ENCODE measurements around the gene PDZRN3. TPM values are rescaled to one million over a fixed set of nuclear protein-coding genes. Genes with fewer than 3 reads are reported as not detected.

PDZRN3 gene
- total RNA-seq, 1 experiment from 2014 or later: 0.17 TPM

DNA sequence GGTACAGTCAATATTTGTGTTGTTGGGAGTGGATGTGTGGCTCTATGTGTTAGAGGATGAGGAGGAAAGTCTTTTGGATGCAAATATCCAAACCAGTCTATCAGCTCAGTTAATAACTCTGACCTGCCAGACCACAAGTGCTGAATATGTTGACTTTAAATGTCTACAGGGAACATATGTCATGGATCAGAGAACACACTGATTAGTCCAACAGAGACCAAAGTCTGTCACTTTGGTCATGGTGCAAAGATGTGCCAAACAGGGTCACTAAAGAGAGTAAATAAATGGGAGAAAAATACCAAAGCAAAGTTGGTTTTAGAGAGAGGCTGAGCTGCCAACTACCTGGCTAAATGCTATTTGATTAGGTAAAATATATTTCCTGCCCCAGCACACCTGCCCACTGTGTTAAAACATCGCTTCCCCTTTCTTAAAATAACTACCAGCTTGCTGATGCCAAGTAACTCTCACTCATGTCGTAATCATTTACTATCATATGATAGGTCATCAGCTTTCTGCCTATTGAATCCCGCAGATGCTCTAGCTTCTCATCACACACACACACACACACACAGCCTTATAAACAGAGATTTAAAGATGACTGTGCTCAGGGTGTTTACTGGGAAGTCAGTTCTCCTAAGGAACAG, 173.3 kb downstream of the PDZRN3 start:
- TF ChIP-seq, protein P1, sequence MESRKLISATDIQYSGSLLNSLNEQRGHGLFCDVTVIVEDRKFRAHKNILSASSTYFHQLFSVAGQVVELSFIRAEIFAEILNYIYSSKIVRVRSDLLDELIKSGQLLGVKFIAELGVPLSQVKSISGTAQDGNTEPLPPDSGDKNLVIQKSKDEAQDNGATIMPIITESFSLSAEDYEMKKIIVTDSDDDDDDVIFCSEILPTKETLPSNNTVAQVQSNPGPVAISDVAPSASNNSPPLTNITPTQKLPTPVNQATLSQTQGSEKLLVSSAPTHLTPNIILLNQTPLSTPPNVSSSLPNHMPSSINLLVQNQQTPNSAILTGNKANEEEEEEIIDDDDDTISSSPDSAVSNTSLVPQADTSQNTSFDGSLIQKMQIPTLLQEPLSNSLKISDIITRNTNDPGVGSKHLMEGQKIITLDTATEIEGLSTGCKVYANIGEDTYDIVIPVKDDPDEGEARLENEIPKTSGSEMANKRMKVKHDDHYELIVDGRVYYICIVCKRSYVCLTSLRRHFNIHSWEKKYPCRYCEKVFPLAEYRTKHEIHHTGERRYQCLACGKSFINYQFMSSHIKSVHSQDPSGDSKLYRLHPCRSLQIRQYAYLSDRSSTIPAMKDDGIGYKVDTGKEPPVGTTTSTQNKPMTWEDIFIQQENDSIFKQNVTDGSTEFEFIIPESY (IDR thresholded peaks at IDR 0.05; ENCODE audit: extremely low read depth, insufficient replicate concordance, low read length): no peak
- intact Hi-C loops (cut with micrococcal nuclease): no loop called here
- Histone ChIP-seq H3K27me3 (ENCODE audit: insufficient read depth, low read length) (peaks cover 13% of the 10 kb centered on the region), H3K79me2 (ENCODE audit: insufficient read depth, low read length) (no peaks in the 10 kb centered on the region), H4K20me1 (ENCODE audit: insufficient read depth) (no peaks in the 10 kb centered on the region), H3K9me2 (ENCODE audit: insufficient read depth) (no peaks in the 10 kb centered on the region), H3K9me3 (ENCODE audit: control insufficient read depth in 1 of 2, insufficient read depth in 1 of 2, low read depth in 1 of 2, low read length in 2 of 2) (no peaks in the 10 kb centered on the region), H2AFZ (ENCODE audit: low read depth, low read length, poor library complexity, severe bottlenecking) (no peak overlapping the region), H3K36me3 (ENCODE audit: control insufficient read depth in 1 of 2, insufficient read depth in 2 of 2, low read length in 2 of 2) (no peaks in the 10 kb centered on the region), H3K4me1 (ENCODE audit: control insufficient read depth in 1 of 2, insufficient read depth in 2 of 2, low read length in 2 of 2) (no peaks in the 10 kb centered on the region), H3K4me2 (ENCODE audit: low read length) (no peak overlapping the region), H3K9ac (ENCODE audit: low read length) (no peak overlapping the region), H3K27ac (ENCODE audit: low read depth, low read length) (no peak overlapping the region), H3K4me3 (replicated peaks in 1 of 2; ENCODE audit: low read depth in 1 of 2, low read length in 2 of 2) (no peak overlapping the region)
- BruUV-seq (replicated peaks): no TSS peak
- RAD21 ChIA-PET (ENCODE audit: low non-redundant PET in 1 of 2, low total read pairs in 2 of 2, uncharacterized antibody in 2 of 2, unreplicated experiment in 2 of 2): no interaction called here
- POLR2A ChIA-PET: no interaction called here
- no peak for DNase-seq (ENCODE audit: low read depth, low spot score)
- no peak for ATAC-seq
- CTCF ChIA-PET: no interaction called here

DNA sequence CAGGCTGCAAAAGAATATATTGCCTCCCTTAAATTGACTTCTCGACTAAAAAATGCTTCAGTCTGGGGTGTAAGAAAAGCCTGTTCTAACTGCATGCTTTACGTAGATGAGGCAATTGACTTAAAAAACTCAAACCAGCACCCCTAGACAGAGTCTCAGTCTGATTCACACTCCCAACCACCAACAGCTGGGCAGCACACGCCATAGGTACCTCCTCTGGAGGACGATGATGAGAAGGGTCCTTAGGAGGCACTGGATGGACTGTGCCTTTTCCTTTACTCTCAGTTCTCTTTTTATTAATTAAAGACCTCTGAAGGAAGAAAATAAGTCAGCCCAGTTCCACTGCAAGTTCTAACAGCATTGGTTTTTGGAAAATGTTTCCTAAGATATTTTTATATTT, 175.0 kb downstream of the PDZRN3 start:
- Histone ChIP-seq H3K36me3 (ENCODE audit: control insufficient read depth in 1 of 2, insufficient read depth in 2 of 2, low read length in 2 of 2) (no peaks in the 10 kb centered on the region), H2AFZ (ENCODE audit: low read depth, low read length, poor library complexity, severe bottlenecking) (no peak overlapping the region), H3K9me3 (ENCODE audit: control insufficient read depth in 1 of 2, insufficient read depth in 1 of 2, low read depth in 1 of 2, low read length in 2 of 2) (no peaks in the 10 kb centered on the region), H3K4me3 (replicated peaks in 1 of 2; ENCODE audit: low read depth in 1 of 2, low read length in 2 of 2) (no peak overlapping the region), H3K9ac (ENCODE audit: low read length) (no peak overlapping the region), H3K27ac (ENCODE audit: low read depth, low read length) (no peak overlapping the region), H3K9me2 (ENCODE audit: insufficient read depth) (no peaks in the 10 kb centered on the region), H3K79me2 (ENCODE audit: insufficient read depth, low read length) (no peaks in the 10 kb centered on the region), H3K4me2 (ENCODE audit: low read length) (no peak overlapping the region), H3K27me3 (ENCODE audit: insufficient read depth, low read length) (peaks cover 20% of the 10 kb centered on the region), H4K20me1 (ENCODE audit: insufficient read depth) (no peaks in the 10 kb centered on the region), H3K4me1 (ENCODE audit: control insufficient read depth in 1 of 2, insufficient read depth in 2 of 2, low read length in 2 of 2) (no peaks in the 10 kb centered on the region)
- TF ChIP-seq, protein P2, sequence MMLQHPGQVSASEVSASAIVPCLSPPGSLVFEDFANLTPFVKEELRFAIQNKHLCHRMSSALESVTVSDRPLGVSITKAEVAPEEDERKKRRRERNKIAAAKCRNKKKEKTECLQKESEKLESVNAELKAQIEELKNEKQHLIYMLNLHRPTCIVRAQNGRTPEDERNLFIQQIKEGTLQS (IDR thresholded peaks at IDR 0.05): no peak
- TF ChIP-seq EZH2 (IDR thresholded peaks at IDR 0.05) (no peak), FOSL1 (IDR thresholded peaks at IDR 0.05; ENCODE audit: low read depth) (no peak), CBX3 (IDR thresholded peaks at IDR 0.05; ENCODE audit: low read depth) (no peak), YY1 (IDR thresholded peaks at IDR 0.05; ENCODE audit: extremely low read depth, insufficient replicate concordance, low read depth, low read length) (no peak), EZH2phosphoT487 (IDR thresholded peaks at IDR 0.05; ENCODE audit: borderline replicate concordance) (no peak), JUND (IDR thresholded peaks at IDR 0.05) (no peak), SIN3A (IDR thresholded peaks at IDR 0.05; ENCODE audit: low read depth) (no peak), POLR2AphosphoS5 (IDR thresholded peaks at IDR 0.05; ENCODE audit: low read depth, low read length) (no peak), EGR1 (IDR thresholded peaks at IDR 0.05; ENCODE audit: low read depth) (no peak), POLR2A (IDR thresholded peaks at IDR 0.05; ENCODE audit: borderline replicate concordance, extremely low read depth, insufficient read depth, insufficient read length) (no peak), ZNF274 (IDR thresholded peaks at IDR 0.05; ENCODE audit: low read depth, low read length) (no peak)
- TF ChIP-seq, protein P3, sequence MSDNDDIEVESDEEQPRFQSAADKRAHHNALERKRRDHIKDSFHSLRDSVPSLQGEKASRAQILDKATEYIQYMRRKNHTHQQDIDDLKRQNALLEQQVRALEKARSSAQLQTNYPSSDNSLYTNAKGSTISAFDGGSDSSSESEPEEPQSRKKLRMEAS (IDR thresholded peaks at IDR 0.05): no peak
- POLR2A ChIA-PET: no interaction called here
- RAD21 ChIA-PET (ENCODE audit: low non-redundant PET in 1 of 2, low total read pairs in 2 of 2, uncharacterized antibody in 2 of 2, unreplicated experiment in 2 of 2): interaction anchor here in 1 of 2 experiments (0.7 kb wide), 1 partner anchor 14 kb away, joined by 3 read pairs; no protein-coding TSS in a partner anchor
- ATAC-seq (no peak), DNase-seq (ENCODE audit: low read depth, low spot score) (no peak)
- CTCF ChIA-PET: no interaction called here
- intact Hi-C loops (cut with micrococcal nuclease): no loop called here
- BruUV-seq (replicated peaks): no TSS peak

Measured in HCT116 (cell line).